ENCODE results near the gene CCL7. TPM values are rescaled to one million over a fixed set of nuclear protein-coding genes. Genes with fewer than 3 reads are reported as not detected.

Gene CCL7
- not detected in 2 replicates for total RNA-seq
- long read RNA-seq = 0 reads

DNA sequence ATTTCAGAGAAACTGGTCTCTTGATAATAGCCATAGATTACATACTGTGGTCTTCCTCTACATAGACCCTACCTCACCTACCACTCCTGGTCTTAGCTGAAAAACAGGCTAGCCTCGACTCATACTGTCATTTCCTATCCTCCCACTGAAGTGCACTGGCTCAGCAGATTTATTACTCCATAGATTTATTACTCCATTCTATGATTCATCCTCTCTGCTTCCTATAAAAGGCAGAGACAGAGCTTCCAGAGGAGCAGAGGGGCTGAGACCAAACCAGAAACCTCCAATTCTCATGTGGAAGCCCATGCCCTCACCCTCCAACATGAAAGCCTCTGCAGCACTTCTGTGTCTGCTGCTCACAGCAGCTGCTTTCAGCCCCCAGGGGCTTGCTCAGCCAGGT is at the start of gene CCL7:
Gene CCL7, plus strand, starts transcription at position 253 of the 400 bp plus-strand sequence. Its CDS starts 70 bp downstream, at position 323.
- Mint-ChIP-seq H3K9me3 (ENCODE audit: unreplicated experiment) (no peaks in the 10 kb centered on the region), H3K4me1 (ENCODE audit: unreplicated experiment) (no peaks in the 10 kb centered on the region), H3K27ac (ENCODE audit: unreplicated experiment) (no peak within 1 kb of the TSS), H3K36me3 (ENCODE audit: unreplicated experiment) (peaks cover 2% of the 10 kb centered on the region), H3K4me3 (ENCODE audit: unreplicated experiment) (no peak within 1 kb of the TSS), H3K27me3 (ENCODE audit: unreplicated experiment) (peaks cover 53% of the 10 kb centered on the region)
- TF ChIP-seq, protein P1, sequence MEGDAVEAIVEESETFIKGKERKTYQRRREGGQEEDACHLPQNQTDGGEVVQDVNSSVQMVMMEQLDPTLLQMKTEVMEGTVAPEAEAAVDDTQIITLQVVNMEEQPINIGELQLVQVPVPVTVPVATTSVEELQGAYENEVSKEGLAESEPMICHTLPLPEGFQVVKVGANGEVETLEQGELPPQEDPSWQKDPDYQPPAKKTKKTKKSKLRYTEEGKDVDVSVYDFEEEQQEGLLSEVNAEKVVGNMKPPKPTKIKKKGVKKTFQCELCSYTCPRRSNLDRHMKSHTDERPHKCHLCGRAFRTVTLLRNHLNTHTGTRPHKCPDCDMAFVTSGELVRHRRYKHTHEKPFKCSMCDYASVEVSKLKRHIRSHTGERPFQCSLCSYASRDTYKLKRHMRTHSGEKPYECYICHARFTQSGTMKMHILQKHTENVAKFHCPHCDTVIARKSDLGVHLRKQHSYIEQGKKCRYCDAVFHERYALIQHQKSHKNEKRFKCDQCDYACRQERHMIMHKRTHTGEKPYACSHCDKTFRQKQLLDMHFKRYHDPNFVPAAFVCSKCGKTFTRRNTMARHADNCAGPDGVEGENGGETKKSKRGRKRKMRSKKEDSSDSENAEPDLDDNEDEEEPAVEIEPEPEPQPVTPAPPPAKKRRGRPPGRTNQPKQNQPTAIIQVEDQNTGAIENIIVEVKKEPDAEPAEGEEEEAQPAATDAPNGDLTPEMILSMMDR (IDR thresholded peaks at IDR 0.05) = no peak
- DNase-seq (ENCODE audit: extremely low spot score, unreplicated experiment) = no peak

DNA sequence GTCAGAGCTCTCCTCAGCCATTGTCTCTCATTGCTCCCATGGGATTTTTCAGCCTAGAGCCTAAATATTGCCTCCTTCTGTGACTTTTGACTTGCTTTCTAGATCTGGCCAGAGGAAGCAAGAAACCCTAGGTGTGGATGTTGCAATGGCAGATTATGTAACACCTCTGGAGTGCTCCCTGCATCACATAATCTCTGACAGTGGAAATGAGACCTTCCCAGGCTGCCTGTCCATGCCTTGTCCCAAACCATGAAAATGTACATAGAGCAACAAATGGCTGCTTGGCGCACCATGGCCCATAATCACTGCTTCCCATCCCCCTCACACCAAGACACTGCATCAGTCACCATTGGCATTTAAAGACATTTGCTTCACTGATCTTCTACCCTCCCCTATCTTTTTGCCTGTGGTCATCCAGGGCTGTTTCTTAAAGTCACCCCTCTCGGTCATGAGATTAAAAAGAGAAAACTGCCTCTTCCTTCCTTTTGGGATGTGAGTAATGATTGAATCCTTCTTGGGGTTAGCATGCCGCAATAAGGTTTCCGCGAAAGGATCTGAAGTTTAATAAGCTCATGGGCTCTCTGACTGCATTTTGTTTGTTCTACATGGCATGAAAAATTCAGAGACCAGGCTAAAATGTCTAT is 49.1 kb upstream of the CCL7 start:
- Mint-ChIP-seq H3K27ac (ENCODE audit: unreplicated experiment) (no peak overlapping the region), H3K27me3 (ENCODE audit: unreplicated experiment) (peaks cover 27% of the 10 kb centered on the region)

DNA sequence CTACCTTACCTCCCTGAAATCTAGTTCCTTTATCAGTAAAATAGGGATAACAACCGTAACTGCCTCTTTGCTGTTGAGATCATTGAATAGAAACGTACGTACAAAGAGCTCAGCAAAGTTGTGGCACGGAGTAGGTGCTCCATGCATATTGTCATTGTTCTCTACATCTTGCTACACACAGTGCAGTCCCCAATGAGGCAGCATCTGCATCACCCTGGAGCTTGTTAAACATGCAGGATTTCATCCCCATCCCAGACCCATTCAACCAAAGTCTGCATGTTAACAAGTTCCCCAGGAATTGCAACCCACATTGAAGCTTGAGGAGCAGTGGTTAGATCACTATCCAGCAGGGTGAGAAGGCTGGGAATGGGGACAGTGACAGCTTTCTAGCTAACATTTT is 48.6 kb upstream of the CCL7 start:
- H3K4me1 Mint-ChIP-seq (ENCODE audit: unreplicated experiment) = peaks cover 10% of the 10 kb centered on the region
- H3K36me3 Mint-ChIP-seq (ENCODE audit: unreplicated experiment) = no peaks in the 10 kb centered on the region
- H3K27me3 Mint-ChIP-seq (ENCODE audit: unreplicated experiment) = peaks cover 23% of the 10 kb centered on the region
- TF ChIP-seq, protein P1 (IDR thresholded peaks at IDR 0.05) = no peak
- no peak for DNase-seq (ENCODE audit: extremely low spot score, unreplicated experiment)
- H3K4me3 Mint-ChIP-seq (ENCODE audit: unreplicated experiment) = no peak overlapping the region
- H3K9me3 Mint-ChIP-seq (ENCODE audit: unreplicated experiment) = peaks cover 2% of the 10 kb centered on the region
- no peak overlapping the region for H3K27ac Mint-ChIP-seq (ENCODE audit: unreplicated experiment)

More for the DNA sequence above, 49.1 kb upstream of the CCL7 start:
- DNase-seq (ENCODE audit: extremely low spot score, unreplicated experiment) = no peak
- Mint-ChIP-seq H3K9me3 (ENCODE audit: unreplicated experiment) (peaks cover 6% of the 10 kb centered on the region), H3K4me3 (ENCODE audit: unreplicated experiment) (no peak overlapping the region), H3K4me1 (ENCODE audit: unreplicated experiment) (peaks cover 5% of the 10 kb centered on the region), H3K36me3 (ENCODE audit: unreplicated experiment) (no peaks in the 10 kb centered on the region)
- TF ChIP-seq, protein P1 (IDR thresholded peaks at IDR 0.05) = no peak

DNA sequence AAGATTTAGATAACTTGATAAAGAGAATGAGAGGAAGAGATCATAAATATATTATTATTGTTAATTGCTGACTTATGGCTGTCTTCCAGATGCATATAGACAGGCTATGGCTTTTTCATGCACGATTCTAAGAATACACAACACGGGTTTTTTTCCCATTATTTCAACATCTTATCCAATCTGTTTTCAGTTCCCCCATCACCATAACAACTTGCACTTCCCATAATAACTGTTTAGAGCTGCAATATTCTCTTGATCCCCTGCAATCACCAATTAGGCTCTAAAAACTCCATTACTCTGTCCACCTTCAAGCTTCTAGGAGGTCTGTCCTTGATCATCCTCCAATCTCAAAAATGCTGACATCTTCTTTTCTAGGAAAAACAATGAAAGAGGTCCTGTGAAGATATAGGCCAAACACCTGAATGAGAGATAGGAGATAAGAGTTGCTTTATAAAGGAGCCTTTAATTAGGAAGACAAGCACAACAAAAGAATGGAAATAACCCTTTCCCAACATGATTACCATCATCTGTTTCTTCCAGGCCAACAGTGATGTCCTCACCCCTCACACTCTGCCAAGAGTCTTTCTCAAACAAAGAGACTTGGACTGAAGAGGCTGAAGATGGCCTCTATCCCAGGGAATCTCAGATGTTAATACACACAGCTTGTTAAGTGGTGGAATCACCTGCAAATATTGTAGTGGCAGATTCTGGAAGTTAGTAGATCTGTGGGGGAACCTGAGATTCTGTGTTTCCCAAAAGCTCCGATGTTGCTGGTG is 47.1 kb upstream of the CCL7 start:
- no peak overlapping the region for H3K27ac Mint-ChIP-seq (ENCODE audit: unreplicated experiment)
- peaks cover 16% of the 10 kb centered on the region for H3K4me1 Mint-ChIP-seq (ENCODE audit: unreplicated experiment)
- no peaks in the 10 kb centered on the region for H3K36me3 Mint-ChIP-seq (ENCODE audit: unreplicated experiment)
- no peaks in the 10 kb centered on the region for H3K9me3 Mint-ChIP-seq (ENCODE audit: unreplicated experiment)
- peaks cover 13% of the 10 kb centered on the region for H3K27me3 Mint-ChIP-seq (ENCODE audit: unreplicated experiment)
- DNase-seq (ENCODE audit: extremely low spot score, unreplicated experiment) = no peak
- TF ChIP-seq, protein P1 (IDR thresholded peaks at IDR 0.05) = no peak
- H3K4me3 Mint-ChIP-seq (ENCODE audit: unreplicated experiment) = no peak overlapping the region

DNA sequence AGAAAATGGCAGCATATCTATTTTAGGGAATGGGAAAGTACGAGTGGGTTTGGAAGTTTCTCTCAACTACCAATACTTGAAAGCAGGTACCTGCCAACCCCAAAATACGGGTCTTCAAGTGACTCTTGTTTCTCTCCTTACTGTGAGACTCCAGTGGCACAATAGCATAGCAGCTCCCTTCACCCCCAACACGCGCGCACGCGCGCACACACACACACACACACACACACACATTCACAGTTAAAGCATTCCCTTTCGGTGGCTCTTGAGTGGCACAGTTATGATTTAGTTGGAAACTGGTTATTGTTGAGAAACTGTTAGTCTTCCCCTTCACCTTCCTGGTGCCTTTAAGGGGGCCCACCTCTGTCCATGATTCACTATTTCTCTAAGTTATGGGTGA is 45.0 kb upstream of the CCL7 start:
- H3K9me3 Mint-ChIP-seq (ENCODE audit: unreplicated experiment) = peaks cover 11% of the 10 kb centered on the region
- DNase-seq (ENCODE audit: extremely low spot score, unreplicated experiment) = no peak
- H3K36me3 Mint-ChIP-seq (ENCODE audit: unreplicated experiment) = peaks cover 2% of the 10 kb centered on the region
- peaks cover 7% of the 10 kb centered on the region for H3K27me3 Mint-ChIP-seq (ENCODE audit: unreplicated experiment)
- peaks cover 16% of the 10 kb centered on the region for H3K4me1 Mint-ChIP-seq (ENCODE audit: unreplicated experiment)
- no peak overlapping the region for H3K4me3 Mint-ChIP-seq (ENCODE audit: unreplicated experiment)
- H3K27ac Mint-ChIP-seq (ENCODE audit: unreplicated experiment) = no peak overlapping the region
- TF ChIP-seq, protein P1 (IDR thresholded peaks at IDR 0.05) = no peak

Measured in osteocyte (in vitro differentiated cells).